ENCODE measurements around the gene TMPRSS13.

DNA sequence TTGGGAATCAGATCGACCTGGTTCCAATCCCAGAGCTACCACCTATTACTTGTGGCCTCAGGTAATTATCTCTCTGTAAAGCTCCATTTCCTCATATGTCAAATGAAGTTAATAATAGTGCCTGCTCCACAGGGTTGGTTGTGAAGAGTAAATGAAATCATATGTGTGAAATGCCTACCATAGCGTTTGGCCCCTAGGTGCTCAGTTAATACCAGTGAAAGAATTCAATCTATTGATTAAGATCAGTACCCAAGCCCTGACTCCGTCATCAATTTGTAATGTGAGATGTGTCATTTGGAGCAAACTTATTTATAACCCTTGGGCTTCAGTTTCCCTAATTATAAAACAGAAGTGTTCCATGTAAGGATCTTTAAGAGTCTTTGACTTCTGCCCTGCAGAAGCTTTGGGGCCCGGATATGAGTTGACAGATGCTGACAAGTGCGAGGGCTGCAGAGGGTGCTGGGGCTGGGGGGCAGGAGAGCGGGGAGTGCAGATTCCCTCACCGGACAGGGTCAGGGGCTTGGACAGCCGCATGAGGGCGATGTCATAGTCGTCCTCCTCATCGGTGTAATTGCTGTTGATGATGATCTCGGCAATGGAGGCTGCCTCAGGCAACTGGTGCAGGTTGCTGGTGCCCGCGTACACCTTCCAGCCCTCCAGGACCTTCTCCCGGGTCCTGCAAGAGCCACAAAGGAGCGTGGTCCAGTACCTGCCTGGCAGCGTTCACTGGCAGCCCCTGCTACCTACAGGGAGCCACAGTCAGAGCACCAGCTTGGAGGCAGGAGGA lies 20.9 kb downstream of the TMPRSS13 start:
- TF ChIP-seq, protein P1, sequence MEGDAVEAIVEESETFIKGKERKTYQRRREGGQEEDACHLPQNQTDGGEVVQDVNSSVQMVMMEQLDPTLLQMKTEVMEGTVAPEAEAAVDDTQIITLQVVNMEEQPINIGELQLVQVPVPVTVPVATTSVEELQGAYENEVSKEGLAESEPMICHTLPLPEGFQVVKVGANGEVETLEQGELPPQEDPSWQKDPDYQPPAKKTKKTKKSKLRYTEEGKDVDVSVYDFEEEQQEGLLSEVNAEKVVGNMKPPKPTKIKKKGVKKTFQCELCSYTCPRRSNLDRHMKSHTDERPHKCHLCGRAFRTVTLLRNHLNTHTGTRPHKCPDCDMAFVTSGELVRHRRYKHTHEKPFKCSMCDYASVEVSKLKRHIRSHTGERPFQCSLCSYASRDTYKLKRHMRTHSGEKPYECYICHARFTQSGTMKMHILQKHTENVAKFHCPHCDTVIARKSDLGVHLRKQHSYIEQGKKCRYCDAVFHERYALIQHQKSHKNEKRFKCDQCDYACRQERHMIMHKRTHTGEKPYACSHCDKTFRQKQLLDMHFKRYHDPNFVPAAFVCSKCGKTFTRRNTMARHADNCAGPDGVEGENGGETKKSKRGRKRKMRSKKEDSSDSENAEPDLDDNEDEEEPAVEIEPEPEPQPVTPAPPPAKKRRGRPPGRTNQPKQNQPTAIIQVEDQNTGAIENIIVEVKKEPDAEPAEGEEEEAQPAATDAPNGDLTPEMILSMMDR (IDR thresholded peaks at IDR 0.05 in 8 of 11, conservative IDR thresholded peaks at IDR 0.05 in 3 of 11): no peak
- TF ChIP-seq POLR2A (IDR thresholded peaks at IDR 0.05) (no peak), POLR2AphosphoS5 (IDR thresholded peaks at IDR 0.05) (no peak)

All from spleen (tissue), 7 donors.